ENCODE data around the gene STAB1.

- no peak for TF ChIP-seq POLR2A (IDR thresholded peaks at IDR 0.05; ENCODE audit: low read length)
- no peak for TF ChIP-seq GATA1 (IDR thresholded peaks at IDR 0.05; ENCODE audit: low read depth, low read length)
These were observed 11.4 kb upstream of the STAB1 start for GRCh38 chr3:52483577-52484381.

Data from erythroblast (primary cell).